ENCODE results near the gene NRXN2. TPM values are rescaled to one million over a fixed set of nuclear protein-coding genes. Genes with fewer than 3 reads are reported as not detected.
"Not testable (repeated sequence)": the region's sequence is repeated elsewhere in the genome, so short reads cannot be mapped to it uniquely, and the experiment has no call there.

The NRXN2 gene
- total RNA-seq, 1 donor from 2014 or later: not detected

DNA sequence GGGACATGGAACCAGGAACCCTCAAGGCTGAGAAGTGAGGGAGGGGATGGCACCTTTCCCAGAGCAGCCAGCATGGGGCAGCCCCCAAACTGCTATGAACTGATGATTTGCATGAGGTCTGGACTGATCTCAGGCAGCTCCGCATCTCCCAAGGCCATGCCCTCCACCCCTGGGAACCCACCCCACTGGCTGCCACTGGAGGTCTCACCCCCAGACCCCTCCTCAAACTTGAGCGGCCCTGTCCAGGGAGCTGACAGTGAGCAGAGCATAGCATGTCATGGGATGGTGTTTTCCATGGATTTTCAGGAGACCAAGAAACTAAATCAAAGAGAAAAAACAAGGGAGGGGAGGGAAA, 46.8 kb downstream of the NRXN2 start:
- no peak for DNase-seq (ENCODE audit: low read depth in 2 of 2)

DNA sequence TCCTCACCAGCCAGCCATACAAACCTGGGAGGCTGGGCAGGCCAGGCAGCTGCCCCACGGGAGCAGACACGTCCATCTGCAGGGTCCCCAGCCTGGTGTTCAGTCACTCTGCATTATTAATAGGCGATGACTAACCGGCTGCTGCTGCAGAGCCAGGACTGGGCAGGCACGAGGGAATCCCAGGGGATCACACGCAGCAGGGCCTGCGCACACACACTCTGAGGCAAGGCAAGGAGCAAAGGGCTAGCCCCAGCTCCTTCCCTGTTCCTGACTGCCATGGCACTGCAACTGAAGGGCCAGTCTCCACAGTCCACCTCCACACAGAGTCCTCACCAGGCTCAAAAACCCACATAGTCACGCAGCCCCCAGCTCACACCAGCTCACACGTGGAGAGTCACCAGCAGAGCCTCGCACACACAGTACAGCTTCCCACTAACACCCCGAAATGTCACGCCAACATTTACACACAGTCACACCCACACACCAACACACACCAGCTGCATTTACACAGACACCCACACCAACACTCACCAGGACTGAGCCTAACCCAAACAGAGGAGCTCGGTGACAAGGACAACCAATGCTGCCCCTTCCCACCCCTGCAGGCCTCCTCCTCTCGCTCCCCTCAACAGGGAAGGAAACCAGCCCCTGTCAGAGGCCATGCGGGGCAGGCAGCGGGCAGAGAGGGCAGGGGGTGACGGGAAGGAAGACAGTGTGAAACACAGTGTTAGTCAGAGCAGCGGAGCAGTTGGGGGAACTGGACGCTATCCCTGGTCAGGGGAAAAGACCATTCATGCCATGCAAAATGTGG, 47.3 kb downstream of the NRXN2 start:
- peak; percentile 54 to 70 for DNase-seq (ENCODE audit: low read depth in 2 of 2)

DNA sequence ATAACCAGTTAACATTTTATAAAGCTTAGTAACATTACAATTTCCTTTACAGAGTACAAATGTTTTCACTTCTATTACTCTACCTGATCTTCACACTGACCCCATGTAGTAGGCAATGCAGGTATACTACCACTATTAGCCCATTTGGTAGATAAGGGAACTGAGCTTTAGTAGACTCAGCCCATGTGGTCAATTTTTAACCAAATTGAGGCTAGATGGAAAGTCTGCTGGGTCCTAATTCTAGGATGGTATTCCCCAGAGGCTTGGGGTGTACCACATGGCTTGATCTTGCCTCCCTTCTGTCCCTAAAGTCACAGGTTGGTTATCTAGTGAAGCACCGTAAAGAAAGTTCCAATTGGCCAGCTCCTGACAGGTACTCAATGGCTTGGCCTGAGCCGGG, 48.2 kb downstream of the NRXN2 start:
- no peak for DNase-seq (ENCODE audit: low read depth in 2 of 2)

DNA sequence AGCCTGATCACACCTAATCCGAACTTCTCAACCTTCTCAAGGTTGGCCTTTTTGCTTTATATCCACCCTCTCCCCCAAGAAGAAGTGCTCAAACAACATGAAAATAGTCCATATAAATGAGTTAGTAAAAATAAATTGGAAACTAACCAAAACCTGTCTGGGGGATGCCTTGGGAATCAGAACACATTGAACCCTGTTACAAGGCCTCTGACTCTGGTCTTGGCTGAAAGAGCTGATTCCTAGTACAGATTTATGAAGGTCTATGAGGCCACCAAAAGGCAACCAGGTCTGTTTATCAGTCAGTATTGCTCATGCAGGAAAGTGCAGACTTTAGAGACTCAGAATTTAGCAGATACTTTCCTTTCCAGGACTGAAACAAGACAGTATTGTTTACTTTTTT, 49.7 kb downstream of the NRXN2 start:
- DNase-seq (ENCODE audit: low read depth in 2 of 2): no peak

DNA sequence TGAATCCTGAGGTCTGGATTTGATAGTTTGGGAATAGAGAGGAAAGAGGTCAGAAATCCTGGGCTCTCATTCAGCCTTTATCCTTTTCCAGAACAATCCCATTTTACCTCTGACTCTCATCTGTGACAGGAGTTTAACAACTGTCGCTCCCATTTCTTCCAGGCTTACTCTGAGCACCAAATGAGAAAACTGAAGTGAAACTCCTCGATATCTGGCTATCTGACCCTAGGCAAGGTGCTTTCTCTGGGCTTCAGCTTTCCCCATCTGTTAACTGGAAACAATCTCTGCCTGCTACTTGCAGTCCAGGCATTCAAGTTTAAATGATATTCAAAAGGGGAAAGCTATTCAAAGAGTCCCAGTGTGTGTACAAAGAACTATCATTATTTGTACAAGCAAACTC, 50.1 kb downstream of the NRXN2 start:
- no peak for DNase-seq (ENCODE audit: low read depth in 2 of 2)

DNA sequence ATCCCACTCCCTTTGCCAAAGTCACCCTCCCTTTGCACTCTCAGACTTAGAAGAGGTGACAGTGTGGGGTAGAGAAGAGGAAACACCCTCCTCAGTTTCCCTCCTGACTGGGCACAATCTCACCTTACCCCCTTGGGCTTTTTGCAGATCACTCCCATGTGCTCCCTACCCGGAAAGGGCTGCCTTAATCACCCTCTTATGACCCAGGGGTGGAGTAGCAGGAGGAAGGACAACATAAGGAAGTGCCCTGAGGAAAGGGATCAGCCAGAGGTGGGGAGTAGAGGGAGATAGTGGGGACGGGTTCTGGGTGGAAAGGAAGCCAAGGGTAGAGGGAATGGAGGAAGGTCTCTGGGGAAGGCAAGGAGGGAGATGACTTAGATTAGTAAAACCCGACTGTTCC, 52.0 kb downstream of the NRXN2 start:
- no peak for DNase-seq (ENCODE audit: low read depth in 2 of 2)

DNA sequence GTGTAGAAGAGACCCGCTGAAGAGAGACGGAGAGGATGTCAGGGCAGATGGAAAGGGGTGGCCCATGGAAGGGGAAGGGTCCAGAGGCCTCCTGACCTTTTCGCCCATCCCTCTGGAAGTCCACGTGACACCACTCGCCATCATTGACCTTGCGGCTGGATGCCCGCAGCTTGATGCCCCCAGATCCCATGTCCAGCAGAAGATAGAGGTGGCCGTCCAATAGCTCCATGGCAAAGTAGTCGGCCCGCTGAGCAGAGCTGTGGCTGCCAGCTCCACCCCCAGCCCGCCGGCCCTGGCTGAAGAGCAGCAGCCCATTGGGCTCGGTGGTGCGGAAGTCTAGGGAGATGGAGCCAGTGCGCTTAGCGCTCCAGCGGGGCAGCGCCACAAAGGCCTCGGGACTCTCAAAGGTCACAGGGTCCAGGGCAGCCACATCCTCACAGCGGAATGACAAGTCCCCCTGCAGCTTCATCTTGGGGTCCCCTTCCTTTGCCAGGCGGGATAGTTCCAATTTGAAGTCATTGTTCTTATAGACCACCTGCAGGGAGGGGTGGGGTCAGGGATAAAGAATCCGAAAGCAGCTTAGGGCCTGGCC, 55.7 kb downstream of the NRXN2 start:
- DNase-seq (ENCODE audit: low read depth in 2 of 2): no peak

DNA sequence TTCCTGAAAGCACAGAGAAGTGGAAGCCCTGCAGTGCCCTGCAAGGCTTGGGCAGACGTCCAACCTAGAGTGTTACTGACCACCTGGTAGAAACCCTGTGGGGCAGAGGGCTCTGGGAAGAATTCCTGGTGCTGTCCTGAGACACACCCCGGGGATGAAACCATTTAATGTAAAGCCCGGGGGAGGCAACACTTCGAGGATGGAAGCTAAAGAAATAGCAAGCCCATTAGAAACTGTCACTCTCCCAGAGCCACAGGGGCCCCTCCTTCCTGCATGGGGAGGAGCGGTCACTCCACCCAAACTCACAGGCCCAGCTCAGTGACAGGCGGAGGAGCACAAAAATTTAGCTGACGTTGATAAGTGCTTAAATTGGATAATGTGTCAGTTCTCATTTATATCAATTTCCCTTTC, 57.6 kb downstream of the NRXN2 start:
- no peak for DNase-seq (ENCODE audit: low read depth in 2 of 2)

DNA sequence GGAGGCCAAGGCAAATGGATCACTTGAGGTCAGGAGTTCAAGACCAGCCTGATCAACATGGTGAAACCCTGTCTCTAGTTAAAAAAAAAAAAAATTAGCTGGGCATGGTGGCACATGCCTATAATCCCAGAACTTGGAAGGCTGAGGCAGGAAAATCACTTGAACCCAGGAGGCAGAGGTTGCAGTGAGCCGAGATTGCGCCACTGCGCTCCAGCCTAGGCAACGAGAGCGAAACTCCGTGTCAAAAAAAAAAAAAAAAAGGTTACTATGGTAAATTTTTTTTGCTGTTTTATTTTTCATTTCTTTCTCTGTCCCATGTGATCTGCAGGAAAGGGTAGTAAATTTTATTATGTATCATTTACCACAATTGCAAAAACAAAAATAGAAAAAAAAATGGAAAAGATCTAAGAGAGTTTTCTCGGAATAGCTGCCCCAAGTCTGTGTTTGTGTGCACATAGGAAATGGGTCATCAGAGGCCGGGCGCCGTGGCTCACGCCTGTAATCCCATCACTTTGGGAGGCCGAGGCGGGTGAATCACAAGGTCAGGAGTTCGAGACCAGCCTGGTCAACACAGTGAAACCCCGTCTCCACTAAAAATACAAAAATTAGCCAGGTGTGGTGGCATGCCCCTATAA, 58.6 kb downstream of the NRXN2 start:
- not testable (repeated sequence) for DNase-seq (ENCODE audit: low read depth in 2 of 2)

DNA sequence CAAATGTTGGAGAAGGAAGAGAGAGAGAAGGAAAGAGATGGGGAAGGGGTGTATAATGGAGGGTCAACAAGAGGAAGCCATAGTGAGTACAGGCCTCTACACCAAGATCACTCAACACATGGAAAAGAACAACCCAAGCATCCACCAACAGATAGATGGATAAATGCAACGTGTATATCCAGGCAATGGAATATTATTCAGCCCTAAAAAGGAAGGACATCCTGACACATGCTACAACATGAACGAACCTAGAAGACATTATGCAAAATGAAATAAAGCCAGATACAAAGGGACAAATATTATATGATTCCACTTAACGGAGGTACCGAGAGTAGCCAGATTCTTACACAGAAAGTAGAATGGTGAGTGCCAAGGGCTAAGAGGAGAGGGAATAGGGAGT, 59.3 kb downstream of the NRXN2 start:
- DNase-seq (ENCODE audit: low read depth in 2 of 2): no peak

DNA sequence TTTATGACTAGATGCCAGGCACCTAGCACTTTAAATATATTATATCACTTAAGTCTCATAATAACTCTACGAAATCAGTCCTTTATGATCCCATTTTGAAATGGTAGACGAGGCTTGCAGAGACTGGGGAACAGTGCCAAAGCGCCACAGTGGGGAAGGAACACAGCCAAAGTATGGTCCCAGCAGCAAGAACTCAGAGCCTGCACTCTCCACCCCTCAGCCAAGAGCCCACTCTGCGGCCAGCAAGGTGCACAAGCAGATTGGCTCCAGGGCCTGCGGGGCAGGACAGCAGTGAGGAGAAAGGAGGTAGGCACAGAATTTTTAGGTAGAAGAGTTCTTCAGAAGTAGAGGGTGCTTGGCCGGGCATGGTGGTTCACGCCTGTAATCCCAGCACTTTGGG, 61.4 kb downstream of the NRXN2 start:
- DNase-seq (ENCODE audit: low read depth in 2 of 2): no peak

DNA sequence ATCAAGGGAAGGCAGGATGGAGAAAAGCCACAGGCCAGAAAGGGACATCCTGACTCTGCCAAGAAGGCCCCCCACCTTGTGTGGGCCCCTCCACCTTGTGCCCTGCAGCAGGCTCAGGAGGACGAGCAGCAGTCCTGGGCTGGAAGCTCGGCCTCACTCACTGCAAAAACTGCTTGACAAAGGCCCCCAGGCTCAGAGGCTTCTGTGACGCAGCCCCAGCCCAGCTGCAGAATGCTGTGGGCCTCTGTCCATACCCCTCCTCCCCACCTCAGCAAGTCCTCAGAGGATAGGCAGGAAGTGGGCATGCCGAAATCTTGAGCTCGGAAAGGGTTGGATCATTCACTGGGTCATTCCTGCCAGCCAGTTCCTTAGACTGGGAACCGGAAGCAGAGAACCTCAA, 61.9 kb downstream of the NRXN2 start:
- DNase-seq (ENCODE audit: low read depth in 2 of 2): no peak

DNA sequence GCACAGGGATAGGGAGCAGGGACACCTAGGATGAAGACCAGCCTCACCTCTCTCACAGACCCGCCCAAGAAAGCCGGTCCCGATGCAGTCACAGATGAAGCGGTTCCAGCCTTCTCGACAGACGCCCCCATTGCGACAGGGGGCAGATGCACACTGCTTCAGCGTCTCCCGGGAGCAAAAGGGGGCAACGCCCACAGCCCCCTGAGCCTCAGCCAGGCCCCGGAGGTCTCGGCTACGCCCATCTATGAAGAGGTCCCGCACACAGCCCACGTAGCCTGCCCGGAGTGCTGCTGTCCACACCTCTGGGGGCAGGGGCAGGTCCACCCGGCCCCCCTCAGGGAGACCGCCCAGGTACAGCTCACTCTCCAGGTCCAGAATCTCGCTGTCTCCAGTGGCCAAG, 62.3 kb downstream of the NRXN2 start:
- no peak for DNase-seq (ENCODE audit: low read depth in 2 of 2)

DNA sequence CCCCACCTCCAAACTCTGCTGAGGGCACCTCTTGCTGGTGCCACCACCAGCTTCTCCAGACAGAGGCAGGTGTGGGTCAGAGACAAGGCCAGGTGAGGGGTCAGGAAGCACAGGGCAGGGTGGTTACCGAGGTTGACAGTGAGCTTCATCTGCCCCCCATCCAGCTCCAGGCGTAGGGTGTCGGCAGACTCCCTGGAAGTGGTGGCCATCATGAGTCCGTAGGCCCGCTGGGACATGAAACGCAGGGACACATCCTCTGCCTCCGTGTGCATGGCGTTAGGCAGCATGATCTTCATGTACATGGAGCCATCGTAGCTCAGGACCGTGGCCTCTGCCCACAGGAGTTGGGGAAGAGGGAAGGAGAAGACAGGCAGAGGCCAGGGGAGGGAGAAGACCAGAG, 62.8 kb downstream of the NRXN2 start:
- DNase-seq (ENCODE audit: low read depth in 2 of 2): no peak

DNA sequence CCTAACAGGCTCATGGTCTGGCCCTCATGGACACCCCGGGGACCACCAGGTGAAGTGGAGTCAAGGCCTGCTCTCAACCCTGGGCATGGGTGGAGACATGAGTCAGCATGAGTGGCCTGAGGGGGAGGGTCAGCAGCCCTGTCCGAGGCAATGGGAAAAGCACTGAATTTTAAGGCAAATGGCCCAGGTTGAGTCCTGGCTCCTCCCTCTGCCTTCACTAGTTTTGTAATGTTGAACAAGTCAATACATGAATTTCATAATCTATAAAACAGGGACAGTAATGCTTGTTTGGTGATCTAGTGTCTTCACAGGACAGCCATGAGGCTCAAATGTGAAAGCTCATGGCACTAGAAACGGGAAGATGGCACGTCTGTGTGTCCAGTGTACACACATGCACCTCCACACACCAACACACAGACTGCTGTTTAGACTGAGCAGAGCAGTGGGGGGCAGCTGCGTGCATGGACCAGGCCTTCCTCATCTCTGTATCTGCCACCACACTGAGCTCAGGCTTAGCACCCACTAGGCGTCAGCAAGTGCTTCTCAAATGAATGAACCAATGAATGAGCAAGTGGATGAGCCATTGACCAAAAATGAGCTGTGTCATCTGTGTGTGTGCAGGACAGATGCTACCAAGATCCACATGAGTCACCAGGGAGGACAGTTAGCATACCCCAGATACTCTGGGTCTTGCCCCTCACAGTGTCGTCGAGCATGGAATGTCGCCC, 63.4 kb downstream of the NRXN2 start:
- no peak for DNase-seq (ENCODE audit: low read depth in 2 of 2)

DNA sequence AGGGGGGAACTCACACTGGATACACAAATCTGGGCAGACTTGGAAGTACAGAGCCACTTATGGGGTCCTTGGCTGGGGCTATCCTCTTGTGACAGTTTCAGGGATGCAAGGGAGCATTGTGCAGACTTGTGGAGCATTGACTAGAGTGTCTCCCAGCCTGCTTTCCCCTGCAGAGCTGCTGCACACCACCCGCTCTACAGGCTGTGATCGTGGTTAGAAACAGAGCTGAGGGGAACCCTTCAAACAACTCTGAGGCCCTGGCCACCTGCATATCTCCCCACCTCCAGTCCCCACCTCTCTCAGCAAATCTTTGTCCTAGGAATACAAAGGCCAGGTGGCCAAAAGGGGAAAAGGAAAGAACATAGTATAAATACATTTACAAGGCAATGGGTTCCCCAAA, 64.7 kb downstream of the NRXN2 start:
- no peak for DNase-seq (ENCODE audit: low read depth in 2 of 2)

DNA sequence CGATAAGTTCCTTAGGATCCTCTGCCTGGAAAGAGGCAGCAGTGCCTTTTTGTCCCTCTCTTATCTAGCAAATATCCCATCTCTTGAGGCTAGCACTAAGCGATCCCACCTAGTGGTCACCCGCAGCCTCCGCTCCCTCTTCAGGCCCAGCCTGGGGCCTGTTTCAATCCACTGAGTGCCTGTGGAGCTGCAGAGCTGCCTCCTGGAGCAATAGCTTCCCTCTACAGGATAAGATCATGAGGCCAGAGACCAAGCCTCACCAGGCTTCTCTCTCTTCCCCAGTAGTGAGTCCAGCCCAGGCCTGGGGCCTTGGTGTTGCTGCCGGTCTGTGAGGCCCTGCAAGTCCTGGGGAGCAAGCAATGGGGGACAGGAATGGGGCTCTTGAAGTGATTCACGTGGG, 66.1 kb downstream of the NRXN2 start:
- DNase-seq (ENCODE audit: low read depth in 2 of 2): no peak

DNA sequence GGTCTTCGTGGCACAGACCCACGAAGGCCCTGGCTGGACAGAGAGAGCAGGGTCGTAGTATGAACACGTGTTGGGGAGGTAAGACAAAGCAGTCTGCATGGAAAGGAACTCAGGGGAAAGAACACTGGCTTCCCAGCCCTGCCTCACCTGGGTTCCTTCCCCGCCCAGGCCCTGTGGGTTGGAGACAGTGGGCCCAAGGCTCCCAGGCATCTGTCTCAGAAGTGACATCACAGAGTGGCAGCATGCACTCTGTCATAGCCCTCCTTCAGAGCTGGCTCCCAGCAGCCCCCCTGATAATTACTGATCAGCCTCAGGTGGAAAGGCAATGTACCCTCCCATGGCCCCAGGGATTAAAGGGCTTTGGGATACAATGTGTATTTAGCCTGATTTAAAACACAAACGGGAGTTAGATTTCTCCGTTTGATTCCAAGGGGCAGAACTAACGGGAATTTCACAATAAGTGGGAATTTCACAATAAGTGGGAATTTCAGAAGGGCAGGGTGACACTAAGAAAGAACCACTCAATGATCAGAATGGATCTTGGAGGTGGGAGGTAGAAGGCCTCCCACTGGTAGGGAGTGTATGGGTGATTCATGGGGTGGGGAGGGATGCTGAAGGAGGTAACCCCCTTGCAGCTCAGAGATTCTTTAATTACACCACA, 66.9 kb downstream of the NRXN2 start:
- DNase-seq (ENCODE audit: low read depth in 2 of 2): no peak

DNA sequence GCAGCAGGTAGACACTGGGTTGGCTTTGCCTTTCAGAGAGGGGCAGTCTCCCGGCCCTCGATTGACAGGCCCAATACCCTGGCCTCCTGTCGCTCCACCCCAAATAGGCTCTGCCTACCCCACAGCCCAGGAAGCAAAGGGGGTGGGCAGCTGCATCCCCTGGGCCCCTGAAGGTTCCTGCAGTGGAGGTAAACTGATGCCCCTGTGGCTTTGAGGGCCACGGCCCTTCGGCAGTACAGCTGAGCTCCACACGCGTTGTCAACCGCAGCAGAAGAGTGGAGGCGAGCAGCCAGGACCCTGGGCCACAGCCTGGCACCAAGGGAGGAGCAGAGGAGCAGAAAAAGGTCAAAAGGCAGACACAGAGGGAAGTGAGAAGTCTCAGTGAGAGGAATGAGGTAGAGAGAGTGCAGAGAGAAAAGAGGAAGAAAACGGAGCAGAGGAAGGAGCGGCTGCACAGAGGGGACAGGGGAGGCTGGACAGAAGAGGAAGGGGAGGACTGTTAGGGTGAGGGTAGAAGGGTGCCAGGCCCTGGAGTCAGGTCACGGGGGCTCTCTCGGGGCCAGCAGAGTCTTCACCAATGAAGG, 67.9 kb downstream of the NRXN2 start:
- DNase-seq (ENCODE audit: low read depth in 2 of 2): no peak

DNA sequence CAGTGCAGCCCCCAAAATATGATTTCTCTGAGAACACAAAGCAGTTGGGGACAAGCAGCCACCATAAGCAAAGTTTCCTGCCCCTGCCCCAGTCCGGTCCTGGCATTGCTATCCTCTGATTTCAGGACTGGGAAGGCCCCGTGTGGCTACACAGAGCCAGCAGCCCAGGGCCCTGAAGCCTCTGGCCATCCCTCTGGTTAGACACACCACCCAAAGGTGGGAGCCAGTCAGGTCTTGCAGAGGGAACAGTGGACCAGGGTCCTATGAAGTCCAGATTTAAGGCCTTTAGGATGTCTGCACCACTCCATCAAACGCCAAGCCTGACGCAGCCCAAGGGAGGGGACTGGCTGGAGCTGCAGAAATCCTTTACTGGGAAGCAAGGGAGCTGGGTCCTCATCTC, 68.6 kb downstream of the NRXN2 start:
- no peak for DNase-seq (ENCODE audit: low read depth in 2 of 2)

DNA sequence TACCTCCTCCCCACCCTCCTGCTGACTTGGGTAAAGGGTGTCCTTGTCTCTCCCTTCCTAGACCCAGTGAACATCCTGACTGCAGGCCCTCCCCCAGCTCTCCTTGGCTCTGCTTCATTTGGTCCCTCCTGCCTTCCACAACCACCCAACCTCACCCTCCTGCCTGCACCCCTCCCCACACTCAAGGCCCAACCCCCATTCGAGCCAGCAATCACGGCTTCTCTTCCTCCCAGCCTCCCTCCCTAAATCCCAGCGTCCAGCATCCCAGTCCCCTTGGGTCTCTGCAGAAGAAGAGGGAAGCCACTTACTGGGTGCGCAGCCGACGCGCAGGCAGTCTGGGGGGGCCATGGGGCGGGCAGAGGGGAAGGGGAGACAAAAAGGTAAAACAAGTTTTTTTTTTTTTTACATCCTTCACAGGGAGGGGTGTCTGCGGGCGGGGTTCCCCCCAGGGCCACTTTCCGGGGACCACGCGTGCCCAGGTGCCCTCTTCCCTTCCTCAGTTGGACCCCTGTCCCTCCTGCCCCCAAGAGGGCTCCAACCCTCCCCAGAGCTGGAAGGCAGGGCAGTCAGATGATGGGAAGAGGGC, 69.5 kb downstream of the NRXN2 start:
- no peak for DNase-seq (ENCODE audit: low read depth in 2 of 2)

Measured in lung microvascular endothelial cell (primary cell).